Measurements from ENCODE around the gene DEK.

DNA sequence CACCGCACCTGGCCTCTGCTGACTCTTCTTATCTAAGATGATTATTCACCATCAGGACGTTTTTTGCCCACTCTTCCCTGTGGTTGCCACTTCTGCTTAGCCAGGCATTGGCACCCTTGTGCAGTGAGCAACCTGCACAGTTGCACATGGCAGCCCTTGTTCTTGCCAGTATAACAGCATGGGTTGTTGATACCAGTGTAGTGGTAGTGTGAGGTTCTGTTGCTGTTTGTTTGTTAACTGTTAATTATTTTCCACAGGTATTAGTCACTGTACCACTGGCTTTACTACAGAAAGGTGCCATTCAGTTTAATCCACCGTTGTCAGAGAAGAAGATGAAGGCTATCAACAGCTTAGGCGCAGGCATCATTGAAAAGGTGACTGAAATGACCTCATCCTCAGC is 52.1 kb downstream of the DEK start:
- TF ChIP-seq, protein P1, sequence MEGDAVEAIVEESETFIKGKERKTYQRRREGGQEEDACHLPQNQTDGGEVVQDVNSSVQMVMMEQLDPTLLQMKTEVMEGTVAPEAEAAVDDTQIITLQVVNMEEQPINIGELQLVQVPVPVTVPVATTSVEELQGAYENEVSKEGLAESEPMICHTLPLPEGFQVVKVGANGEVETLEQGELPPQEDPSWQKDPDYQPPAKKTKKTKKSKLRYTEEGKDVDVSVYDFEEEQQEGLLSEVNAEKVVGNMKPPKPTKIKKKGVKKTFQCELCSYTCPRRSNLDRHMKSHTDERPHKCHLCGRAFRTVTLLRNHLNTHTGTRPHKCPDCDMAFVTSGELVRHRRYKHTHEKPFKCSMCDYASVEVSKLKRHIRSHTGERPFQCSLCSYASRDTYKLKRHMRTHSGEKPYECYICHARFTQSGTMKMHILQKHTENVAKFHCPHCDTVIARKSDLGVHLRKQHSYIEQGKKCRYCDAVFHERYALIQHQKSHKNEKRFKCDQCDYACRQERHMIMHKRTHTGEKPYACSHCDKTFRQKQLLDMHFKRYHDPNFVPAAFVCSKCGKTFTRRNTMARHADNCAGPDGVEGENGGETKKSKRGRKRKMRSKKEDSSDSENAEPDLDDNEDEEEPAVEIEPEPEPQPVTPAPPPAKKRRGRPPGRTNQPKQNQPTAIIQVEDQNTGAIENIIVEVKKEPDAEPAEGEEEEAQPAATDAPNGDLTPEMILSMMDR (conservative IDR thresholded peaks at IDR 0.05): no peak
- TF ChIP-seq EZH2 (IDR thresholded peaks at IDR 0.05; ENCODE audit: low read depth): no peak

All from PC-9 (cell line).